ENCODE measurements around the gene EGR4. TPM values are rescaled to one million over a fixed set of nuclear protein-coding genes. Genes with fewer than 3 reads are reported as not detected.

The EGR4 gene
- total RNA-seq, 1 donor from 2014 or later = not detected

GRCh38 chr2:73268366-73268829 is 24.9 kb downstream of the EGR4 start:
- H3K4me3 ChIP-seq = peak overlapping the region; percentile 30 to 37
- DNase-seq (ENCODE audit: extremely low spot score in 2 of 2) = no peak
- H3K27me3 ChIP-seq = no peaks in the 10 kb centered on the region
- no peaks in the 10 kb centered on the region for H3K36me3 ChIP-seq
- H3K9me3 ChIP-seq = no peaks in the 10 kb centered on the region
- peaks cover 11% of the 10 kb centered on the region for H3K4me1 ChIP-seq
- TF ChIP-seq POLR2AphosphoS5 (IDR thresholded peaks at IDR 0.05; ENCODE audit: insufficient read depth in 1 of 2, low read depth in 1 of 2) = no peak
- no peak for TF ChIP-seq POLR2A (IDR thresholded peaks at IDR 0.05)
- no peak for TF ChIP-seq CTCF (IDR thresholded peaks at IDR 0.05)
- no peak overlapping the region for H3K27ac ChIP-seq
- intact Hi-C loops (cut with DNase I) = no loop called here

GRCh38 chr2:73267008-73267407 is 26.3 kb downstream of the EGR4 start:
- Histone ChIP-seq H3K27me3 (no peaks in the 10 kb centered on the region), H3K9me3 (no peaks in the 10 kb centered on the region), H3K4me1 (peaks cover 11% of the 10 kb centered on the region), H3K36me3 (no peaks in the 10 kb centered on the region), H3K27ac (no peak overlapping the region), H3K4me3 (no peak overlapping the region)
- DNase-seq (ENCODE audit: extremely low spot score in 2 of 2) = no peak
- TF ChIP-seq CTCF (IDR thresholded peaks at IDR 0.05) (no peak), POLR2AphosphoS5 (IDR thresholded peaks at IDR 0.05; ENCODE audit: insufficient read depth in 1 of 2, low read depth in 1 of 2) (no peak), POLR2A (IDR thresholded peaks at IDR 0.05) (no peak)
- intact Hi-C loops (cut with DNase I) = no loop called here

- H3K27ac ChIP-seq = no peak overlapping the region
- no peak for DNase-seq (ENCODE audit: extremely low spot score in 2 of 2)
- no peaks in the 10 kb centered on the region for H3K36me3 ChIP-seq
- H3K9me3 ChIP-seq = no peaks in the 10 kb centered on the region
- no peak overlapping the region for H3K4me3 ChIP-seq
- intact Hi-C loops (cut with DNase I) = no loop called here
- peaks cover 11% of the 10 kb centered on the region for H3K4me1 ChIP-seq
- H3K27me3 ChIP-seq = no peaks in the 10 kb centered on the region
- no peak for TF ChIP-seq POLR2A (IDR thresholded peaks at IDR 0.05)
- TF ChIP-seq POLR2AphosphoS5 (IDR thresholded peaks at IDR 0.05; ENCODE audit: insufficient read depth in 1 of 2, low read depth in 1 of 2) = no peak
- no peak for TF ChIP-seq CTCF (IDR thresholded peaks at IDR 0.05)
Observed at GRCh38 chr2:73266061-73266901, 27.1 kb downstream of the EGR4 start.

- Histone ChIP-seq H3K4me1 (peaks cover 11% of the 10 kb centered on the region), H3K4me3 (no peak overlapping the region), H3K36me3 (no peaks in the 10 kb centered on the region), H3K27me3 (no peaks in the 10 kb centered on the region), H3K27ac (no peak overlapping the region), H3K9me3 (no peaks in the 10 kb centered on the region)
- intact Hi-C loops (cut with DNase I) = no loop called here
- no peak for TF ChIP-seq CTCF (IDR thresholded peaks at IDR 0.05)
- no peak for TF ChIP-seq POLR2A (IDR thresholded peaks at IDR 0.05)
- no peak for TF ChIP-seq POLR2AphosphoS5 (IDR thresholded peaks at IDR 0.05; ENCODE audit: insufficient read depth in 1 of 2, low read depth in 1 of 2)
- DNase-seq (ENCODE audit: extremely low spot score in 2 of 2) = no peak
Observed at GRCh38 chr2:73265298-73266060, 27.9 kb downstream of the EGR4 start.
